HEK293T (cell line): ENCODE measurements around the gene FAM168B.

Source experiments
- FOXA1 ChIP-seq: fragments of 450-650 bp; IDR thresholded peaks from 2 replicates; pipeline ENCODE4 v1.6.1; 2016; ENCODE audit warnings: mild to moderate bottlenecking
- LEF1 ChIP-seq: fragments of 450-650 bp; IDR thresholded peaks from 2 replicates; pipeline ENCODE4 v1.6.1; 2017; ENCODE audit warnings: mild to moderate bottlenecking, borderline replicate concordance

GRCh38 chr2:131016826-131017741, 76.2 kb downstream of the FAM168B start:
- no peak for TF ChIP-seq LEF1
- no peak for TF ChIP-seq FOXA1
